Mesendoderm (in vitro differentiated cells): ENCODE measurements around the gene SYMPK.

Source experiments
- DNase-seq: peaks from one replicate; pipeline ENCODE4 v3.0.0; 2013
- H2AK5ac ChIP-seq: 2 replicates; pipeline ENCODE4 v1.6.1; 2013; ENCODE audit warnings: low read length, inconsistent platforms
- H2BK120ac ChIP-seq: 2 replicates; pipeline ENCODE4 v1.6.1; 2013; ENCODE audit warnings: low read depth, mild to moderate bottlenecking, low read length, moderate library complexity, mixed read lengths
- H2BK15ac ChIP-seq: replicated peaks from 2 replicates; pipeline ENCODE4 v1.6.1; 2013; ENCODE audit warnings: low read depth, mild to moderate bottlenecking, moderate library complexity
- H2BK5ac ChIP-seq: 2 replicates; pipeline ENCODE4 v1.6.1; 2013; ENCODE audit warnings: low read length, inconsistent platforms
- H3K18ac ChIP-seq: 2 replicates; pipeline ENCODE4 v1.6.1; 2013; ENCODE audit warnings: mild to moderate bottlenecking, low read length, mixed read lengths
- H3K23ac ChIP-seq: one replicate; pipeline ENCODE4 v1.6.1; 2013; ENCODE audit warnings: low read length
- H3K27ac ChIP-seq: 2 replicates; pipeline ENCODE4 v1.5.1; 2013; ENCODE audit warnings: low read depth, mild to moderate bottlenecking, inconsistent platforms, low read length, moderate library complexity
- H3K27me3 ChIP-seq: 2 replicates; pipeline ENCODE4 v1.6.1; 2013; ENCODE audit warnings: low read length, control low read depth, mild to moderate bottlenecking, inconsistent platforms; ENCODE audit not compliant: insufficient read depth, poor library complexity
- H3K36me3 ChIP-seq: 2 replicates; pipeline ENCODE4 v1.6.1; 2013; ENCODE audit warnings: low read length, inconsistent platforms; ENCODE audit not compliant: control insufficient read depth, insufficient read depth
- H3K4ac ChIP-seq: one replicate; pipeline ENCODE4 v1.6.1; 2013; ENCODE audit warnings: low read depth, mild to moderate bottlenecking, low read length, moderate library complexity
- H3K4me1 ChIP-seq: 2 replicates; pipeline ENCODE4 v1.6.1; 2013; ENCODE audit warnings: low read depth, low read length, inconsistent platforms; ENCODE audit not compliant: control insufficient read depth
- H3K4me2 ChIP-seq: 2 replicates; pipeline ENCODE4 v1.6.1; 2013; ENCODE audit warnings: low read length
- H3K4me3 ChIP-seq: 2 replicates; pipeline ENCODE4 v1.5.1; 2013; ENCODE audit warnings: mild to moderate bottlenecking, low read length
- H3K56ac ChIP-seq: one replicate; pipeline ENCODE4 v1.6.1; 2013; ENCODE audit warnings: low read length
- H3K79me1 ChIP-seq: 2 replicates; pipeline ENCODE4 v1.6.1; 2013; ENCODE audit warnings: low read length, inconsistent platforms
- H3K79me2 ChIP-seq: 2 replicates; pipeline ENCODE4 v1.6.1; 2013; ENCODE audit warnings: mild to moderate bottlenecking, low read length; ENCODE audit not compliant: control insufficient read depth, insufficient read depth
- H3K9ac ChIP-seq: 2 replicates; pipeline ENCODE4 v1.6.1; 2013; ENCODE audit warnings: low read length, inconsistent platforms
- H4K5ac ChIP-seq: one replicate; pipeline ENCODE4 v1.6.1; 2013; ENCODE audit warnings: low read length
- H4K8ac ChIP-seq: one replicate; pipeline ENCODE4 v1.6.1; 2013; ENCODE audit warnings: low read depth, mild to moderate bottlenecking, control low read depth, low read length, moderate library complexity
- WGBS: extraction: QIAGEN DNeasy Blood & Tissue Kit; methylation state at CpG from one replicate; pipeline ENCODE4 v1.1.7; 2013; ENCODE audit warnings: low lambda C conversion rate, missing lambda C conversion rate; ENCODE audit not compliant: insufficient coverage; ENCODE audit errors: extremely low coverage; 5-methylcytosine and 5-hydroxymethylcytosine counted together

The SYMPK gene

GRCh38 chr19:45780146-45780447 lies 82.8 kb downstream of the SYMPK start:
- peak overlapping the region; percentile 59 for H3K56ac ChIP-seq
- H3K79me2 ChIP-seq, result no peaks in the 10 kb centered on the region
- no peaks in the 10 kb centered on the region for H3K36me3 ChIP-seq
- no peak overlapping the region for H3K18ac ChIP-seq
- H4K5ac ChIP-seq, result no peak overlapping the region
- peak overlapping the region; percentile 63 for H3K9ac ChIP-seq
- no peaks in the 10 kb centered on the region for H3K27me3 ChIP-seq
- H3K4me1 ChIP-seq, result peaks cover 4% of the 10 kb centered on the region
- no peak overlapping the region for H3K4me3 ChIP-seq
- H2BK15ac ChIP-seq, result no peak overlapping the region
- no peaks in the 10 kb centered on the region for H3K79me1 ChIP-seq
- WGBS, result no CpG with 5 or more reads among the region's 4 CpGs
- no peak overlapping the region for H3K23ac ChIP-seq
- no peak overlapping the region for H3K27ac ChIP-seq
- H2BK120ac ChIP-seq, result no peak overlapping the region
- H3K4me2 ChIP-seq, result no peak overlapping the region
- no peak for DNase-seq
- no peak overlapping the region for H2AK5ac ChIP-seq
- H3K4ac ChIP-seq, result no peak overlapping the region
- no peak overlapping the region for H2BK5ac ChIP-seq
- no peak overlapping the region for H4K8ac ChIP-seq

GRCh38 chr19:45779231-45780145 lies 83.5 kb downstream of the SYMPK start:
- H3K27ac ChIP-seq, result no peak overlapping the region
- peak; percentile 95 for DNase-seq
- peak overlapping the region; percentile 59 for H3K56ac ChIP-seq
- peak overlapping the region; percentile 63 for H3K9ac ChIP-seq
- no peak overlapping the region for H2AK5ac ChIP-seq
- H2BK15ac ChIP-seq, result no peak overlapping the region
- no peak overlapping the region for H2BK5ac ChIP-seq
- H3K4ac ChIP-seq, result no peak overlapping the region
- H3K27me3 ChIP-seq, result no peaks in the 10 kb centered on the region
- no peak overlapping the region for H4K8ac ChIP-seq
- H3K4me1 ChIP-seq, result peaks cover 4% of the 10 kb centered on the region
- no peak overlapping the region for H2BK120ac ChIP-seq
- WGBS, result no CpG with 5 or more reads among the region's 48 CpGs
- H4K5ac ChIP-seq, result no peak overlapping the region
- H3K4me3 ChIP-seq, result no peak overlapping the region
- peak overlapping the region; percentile 60 for H3K4me2 ChIP-seq
- no peak overlapping the region for H3K23ac ChIP-seq
- H3K79me2 ChIP-seq, result no peaks in the 10 kb centered on the region
- H3K36me3 ChIP-seq, result no peaks in the 10 kb centered on the region
- H3K79me1 ChIP-seq, result no peaks in the 10 kb centered on the region
- no peak overlapping the region for H3K18ac ChIP-seq

- no peaks in the 10 kb centered on the region for H3K36me3 ChIP-seq
Observed at GRCh38 chr19:45778010-45778661, 84.8 kb downstream of the SYMPK start.

GRCh38 chr19:45777395-45777961 lies 85.5 kb downstream of the SYMPK start:
- Histone ChIP-seq H4K5ac (no peak overlapping the region), H2BK15ac (no peak overlapping the region), H4K8ac (no peak overlapping the region), H3K18ac (no peak overlapping the region), H3K23ac (no peak overlapping the region), H3K36me3 (no peaks in the 10 kb centered on the region), H3K56ac (no peak overlapping the region), H3K79me1 (no peaks in the 10 kb centered on the region), H3K27ac (no peak overlapping the region), H2BK120ac (no peak overlapping the region), H3K4me1 (peaks cover 4% of the 10 kb centered on the region), H3K9ac (no peak overlapping the region), H3K27me3 (no peaks in the 10 kb centered on the region), H3K4me2 (no peak overlapping the region), H2AK5ac (no peak overlapping the region), H3K79me2 (no peaks in the 10 kb centered on the region), H3K4me3 (no peak overlapping the region), H2BK5ac (no peak overlapping the region), H3K4ac (no peak overlapping the region)
- no CpG with 5 or more reads among the region's 34 CpGs for WGBS
- DNase-seq, result no peak

More at GRCh38 chr19:45778010-45778661, 84.8 kb downstream of the SYMPK start:
- Histone ChIP-seq H2AK5ac (no peak overlapping the region), H3K23ac (no peak overlapping the region), H3K18ac (no peak overlapping the region), H3K4ac (no peak overlapping the region), H2BK5ac (no peak overlapping the region), H3K4me2 (no peak overlapping the region), H3K4me3 (no peak overlapping the region), H2BK120ac (no peak overlapping the region), H3K9ac (no peak overlapping the region), H3K27me3 (no peaks in the 10 kb centered on the region), H4K8ac (no peak overlapping the region), H2BK15ac (no peak overlapping the region), H3K27ac (no peak overlapping the region), H3K56ac (no peak overlapping the region), H3K4me1 (peaks cover 4% of the 10 kb centered on the region), H3K79me1 (no peaks in the 10 kb centered on the region), H3K79me2 (no peaks in the 10 kb centered on the region), H4K5ac (no peak overlapping the region)
- no CpG with 5 or more reads among the region's 28 CpGs for WGBS
- DNase-seq, result no peak

- no peaks in the 10 kb centered on the region for H3K79me1 ChIP-seq
- no peak overlapping the region for H3K18ac ChIP-seq
- no peak overlapping the region for H3K4ac ChIP-seq
- H3K36me3 ChIP-seq, result no peaks in the 10 kb centered on the region
- no peak overlapping the region for H4K5ac ChIP-seq
- H3K27me3 ChIP-seq, result no peaks in the 10 kb centered on the region
- no peak overlapping the region for H2AK5ac ChIP-seq
- no peak overlapping the region for H3K23ac ChIP-seq
- H3K79me2 ChIP-seq, result no peaks in the 10 kb centered on the region
- peak; percentile 83 for DNase-seq
- H3K4me2 ChIP-seq, result no peak overlapping the region
- H4K8ac ChIP-seq, result no peak overlapping the region
- no peak overlapping the region for H2BK5ac ChIP-seq
- no peak overlapping the region for H3K9ac ChIP-seq
- H2BK120ac ChIP-seq, result no peak overlapping the region
- no peak overlapping the region for H3K4me3 ChIP-seq
- H2BK15ac ChIP-seq, result no peak overlapping the region
- no CpG with 5 or more reads among the region's 9 CpGs for WGBS
- H3K4me1 ChIP-seq, result peaks cover 1% of the 10 kb centered on the region
- no peak overlapping the region for H3K27ac ChIP-seq
- H3K56ac ChIP-seq, result no peak overlapping the region
Observed at GRCh38 chr19:45774765-45775164, 88.2 kb downstream of the SYMPK start.
